DMS 273 (cell line): ENCODE data around the gene FAM204A.

Experiments used
- DNase-seq: peaks from one replicate; lab custom pipeline; 2025; ENCODE audit not compliant: unreplicated experiment; lab: John Stamatoyannopoulos, UW

FAM204A gene

GRCh38 chr10:118341791-118342637 is at the start of gene FAM204A:
FAM204A (minus strand) TSS chr10:118342324; CDS start chr10:118336415, 5,909 bp downstream.
- peak; percentile 94 for DNase-seq

- DNase-seq, result no peak
Measured at GRCh38 chr10:118383699-118384098, 41.6 kb upstream of the FAM204A start.

DNA sequence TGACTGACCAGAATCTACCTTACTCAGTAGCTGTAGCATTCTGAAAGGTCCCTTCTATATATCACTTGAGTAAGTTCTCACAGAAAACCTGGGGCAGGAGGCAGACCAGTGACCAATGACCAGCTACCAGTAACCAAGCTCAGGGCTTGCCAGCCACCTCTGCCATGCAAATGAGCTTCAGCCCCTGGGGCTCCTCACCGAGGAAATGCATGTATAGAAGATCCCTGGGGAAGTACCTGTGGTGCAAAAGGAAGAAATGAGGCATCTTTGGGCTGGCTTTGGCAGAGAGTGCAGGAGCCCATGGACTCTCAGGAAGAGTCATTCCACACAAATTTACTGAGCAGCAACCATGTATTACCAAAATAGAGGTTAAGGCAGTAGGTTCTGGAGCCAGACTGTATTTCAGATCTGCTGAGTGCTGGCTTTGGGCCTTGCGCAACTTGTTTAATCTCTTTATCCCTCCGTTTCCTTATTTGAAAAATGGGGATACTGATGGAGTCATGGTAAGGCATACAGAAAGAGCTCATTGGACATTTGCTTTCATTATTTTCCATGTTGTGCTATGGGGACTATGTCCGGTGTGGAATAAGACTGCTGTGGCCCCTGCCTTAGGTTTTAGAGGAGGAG is 41.1 kb upstream of the FAM204A start:
- DNase-seq, result no peak

DNA sequence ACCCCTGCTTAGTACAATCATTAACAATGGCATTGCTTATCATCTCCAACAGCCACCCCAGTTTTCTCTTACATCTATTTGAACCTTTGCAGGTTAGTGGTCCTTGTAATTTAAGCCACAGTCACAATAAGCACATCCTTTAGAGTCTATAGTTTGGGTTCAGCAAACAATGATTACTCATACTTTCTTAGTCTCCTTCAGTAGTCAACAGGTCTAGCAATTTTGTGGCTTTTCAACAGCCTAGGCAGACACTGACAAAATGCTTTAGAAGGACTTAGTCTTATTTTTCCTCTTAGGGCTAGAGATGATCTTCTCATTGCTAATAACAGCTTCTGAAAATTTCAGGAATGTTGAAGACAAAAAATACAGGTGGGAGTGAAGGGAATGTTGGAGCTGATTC is 32.3 kb upstream of the FAM204A start:
- DNase-seq, result no peak

DNA sequence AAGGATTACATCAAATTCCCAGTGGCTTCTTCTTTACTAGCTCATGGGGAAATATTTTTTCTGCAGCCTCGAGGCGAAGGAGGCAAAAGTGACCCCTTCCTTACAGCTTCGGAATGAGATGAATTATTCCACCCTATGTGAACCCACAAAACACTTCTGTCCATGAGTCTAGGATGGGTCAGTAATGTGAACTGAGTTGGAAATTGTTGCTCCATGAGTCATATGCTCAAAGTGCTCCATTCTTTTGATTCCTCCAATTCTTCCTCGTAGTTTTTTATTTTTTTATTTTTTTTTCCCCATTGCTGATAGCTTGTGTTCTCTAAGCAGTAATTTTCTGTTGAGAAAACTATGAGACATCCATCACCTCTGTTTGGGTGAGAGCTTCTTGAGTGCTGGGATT is 31.7 kb upstream of the FAM204A start:
- DNase-seq, result no peak

DNA sequence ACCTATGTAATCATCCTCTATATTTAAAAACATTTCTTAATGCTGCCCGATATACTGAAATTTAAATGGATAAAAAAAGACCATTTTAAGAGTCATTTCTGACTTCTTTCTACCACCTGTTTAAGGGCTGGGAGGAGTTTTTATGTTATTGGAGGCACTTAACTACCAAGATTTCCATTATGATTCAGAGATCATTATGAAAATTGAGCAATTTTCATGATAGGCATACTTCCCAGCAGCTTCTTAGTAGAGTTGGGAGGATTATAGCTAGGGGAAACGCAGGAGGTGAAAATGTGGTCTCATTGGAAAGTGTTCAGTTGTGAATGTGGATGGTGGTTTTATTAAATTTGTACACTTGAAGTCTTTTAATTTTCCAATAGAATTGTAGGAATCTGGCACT is 28.4 kb upstream of the FAM204A start:
- DNase-seq, result no peak

DNA sequence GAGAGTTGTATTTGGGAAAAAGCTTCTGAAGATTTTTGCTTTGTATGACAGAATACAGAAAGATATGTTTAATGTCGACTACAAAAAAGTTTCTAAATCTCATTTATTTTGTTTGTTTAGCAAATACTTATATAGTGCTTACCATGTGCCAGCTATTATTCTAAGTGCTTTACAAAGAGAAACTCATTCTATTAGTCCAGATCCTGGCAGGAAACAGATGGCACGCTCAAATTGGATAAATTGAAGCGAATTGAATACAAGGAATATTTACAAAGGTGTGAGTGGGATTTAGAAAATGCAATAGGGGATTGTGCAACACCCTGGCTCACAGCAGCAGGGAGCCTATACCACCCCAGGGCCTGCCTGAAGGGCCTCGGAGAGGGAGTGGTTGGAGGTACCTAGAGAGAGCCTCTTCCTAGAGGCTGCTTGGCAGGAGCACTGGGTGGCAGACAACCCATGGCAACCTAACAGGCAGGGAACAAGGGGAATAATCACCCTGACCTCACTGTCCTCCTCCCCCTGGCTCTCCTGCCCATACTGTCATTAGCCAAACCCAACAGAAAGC is 27.6 kb upstream of the FAM204A start:
- peak; percentile 30 for DNase-seq

DNA sequence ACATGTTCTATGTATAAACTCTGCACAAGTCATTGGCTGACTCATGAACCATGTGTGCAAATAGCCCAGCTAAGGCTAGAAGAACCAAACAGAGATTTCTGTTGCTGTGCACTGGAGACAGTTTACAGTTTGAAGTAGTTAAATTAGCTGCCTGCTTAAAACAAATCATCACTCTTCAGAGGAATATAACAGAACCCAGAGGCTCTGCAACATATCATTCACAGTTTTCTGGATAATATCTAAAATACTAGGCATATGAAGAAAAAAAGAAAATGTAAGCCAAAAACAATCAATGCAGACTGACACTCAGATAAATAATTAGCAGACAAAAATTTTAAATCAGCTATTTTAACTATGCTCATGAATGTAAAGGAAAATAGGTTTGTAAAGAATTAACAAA is 23.6 kb upstream of the FAM204A start:
- no peak for DNase-seq

GRCh38 chr10:118362103-118362502 is 20.0 kb upstream of the FAM204A start:
- no peak for DNase-seq

DNA sequence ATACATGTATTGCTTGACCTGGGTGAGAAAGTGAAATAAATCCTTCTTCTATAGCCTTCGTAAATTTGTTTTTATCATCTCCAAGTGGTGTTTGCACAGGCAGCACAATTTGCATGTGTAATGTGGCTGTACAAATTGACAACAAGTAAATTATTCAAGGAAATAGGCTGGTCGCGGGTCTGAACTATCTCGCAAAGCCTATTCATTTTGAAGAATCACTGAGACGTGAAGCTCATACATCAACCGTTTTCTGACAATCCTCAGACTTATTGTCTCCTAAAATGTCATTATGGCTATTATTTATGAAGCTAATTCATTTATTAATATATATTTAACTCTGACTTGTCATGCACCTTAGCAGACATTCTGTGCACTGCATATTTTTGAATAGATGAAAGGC is 16.2 kb upstream of the FAM204A start:
- no peak for DNase-seq

GRCh38 chr10:118357841-118358240 is 15.7 kb upstream of the FAM204A start:
- DNase-seq, result no peak

GRCh38 chr10:118356628-118357027 is 14.5 kb upstream of the FAM204A start:
- DNase-seq, result no peak

- DNase-seq, result no peak
Measured at GRCh38 chr10:118355234-118355633, 13.1 kb upstream of the FAM204A start.

DNA sequence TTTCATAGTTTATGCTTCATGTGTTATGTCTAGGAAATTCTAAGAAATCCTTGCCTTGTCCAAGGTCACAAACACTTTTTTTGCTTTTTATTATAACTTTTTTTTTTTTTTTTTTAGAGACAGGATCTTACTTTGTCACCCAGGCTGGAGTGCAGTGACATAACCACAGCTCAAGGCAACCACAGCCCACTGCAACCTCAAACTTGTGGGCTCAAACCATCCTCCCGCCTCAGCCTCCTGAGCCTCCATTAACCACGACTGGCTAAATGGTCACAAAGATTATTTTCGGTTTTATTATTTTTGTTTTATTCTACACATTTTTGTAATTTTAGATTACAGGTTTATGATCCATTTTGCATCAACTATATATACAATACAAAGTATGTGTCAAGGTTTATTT is 7.1 kb upstream of the FAM204A start:
- no peak for DNase-seq

GRCh38 chr10:118343549-118343948 is 1.4 kb upstream of the FAM204A start:
- no peak for DNase-seq

DNA sequence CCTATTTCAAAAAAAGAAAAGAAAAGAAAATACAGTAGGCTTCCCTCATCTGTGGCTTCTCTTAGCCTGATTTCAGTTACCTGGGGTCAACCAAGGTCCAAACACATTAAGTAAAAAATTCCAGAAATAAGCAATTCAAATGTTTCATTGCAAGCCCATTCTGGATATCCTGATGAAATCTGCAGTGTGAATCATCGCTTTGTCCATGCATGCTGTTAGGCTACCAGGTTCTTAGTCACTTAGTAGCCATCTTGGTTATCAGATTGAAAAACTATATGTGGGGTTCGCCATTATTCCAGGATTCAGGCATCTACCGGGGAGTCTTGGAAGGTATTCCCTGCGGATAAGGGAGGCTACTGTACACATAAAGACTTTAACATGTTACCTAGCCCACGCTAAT is 991 bp upstream of the FAM204A start:
- DNase-seq, result no peak

DNA sequence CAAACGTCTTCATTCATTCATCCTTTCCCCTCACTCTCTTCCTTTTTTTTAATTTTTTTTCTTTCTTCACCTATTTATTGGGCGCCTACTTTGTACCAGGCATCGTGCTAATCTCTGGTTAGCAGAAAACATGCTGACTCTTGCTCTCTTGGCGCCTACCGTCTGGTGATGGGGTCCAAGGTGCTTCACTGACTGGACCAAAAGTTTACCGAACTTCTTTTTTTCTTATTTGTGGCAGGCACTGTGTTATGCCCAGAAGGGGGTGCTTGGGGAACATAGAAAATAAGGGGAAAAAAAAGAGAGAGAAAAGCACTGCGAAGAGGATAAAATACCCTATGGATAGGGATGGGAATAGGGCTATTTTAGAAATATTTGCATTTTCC is 505 bp upstream of the FAM204A start:
- DNase-seq, result peak; percentile 40

- DNase-seq, result peak; percentile 2
Measured at GRCh38 chr10:118340486-118340885, 1.6 kb downstream of the FAM204A start.

- peak; percentile 16 for DNase-seq
Measured at GRCh38 chr10:118339111-118339510, 3.0 kb downstream of the FAM204A start.

- no peak for DNase-seq
Measured at GRCh38 chr10:118337356-118337755, 4.8 kb downstream of the FAM204A start.

GRCh38 chr10:118333871-118334270 is 8.3 kb downstream of the FAM204A start:
- no peak for DNase-seq
